Fibroblast of lung (primary cell): ENCODE results near the gene CISH.

Experiments
- EZH2 ChIP-seq: IDR thresholded peaks from 2 replicates; pipeline ENCODE4 v1.5.1; 2012; ENCODE audit warnings: low read length, control low read depth, mild to moderate bottlenecking; ENCODE audit errors: missing control alignments
- TF ChIP-seq, protein P1 (sequence below), 2 donors: IDR thresholded peaks in 1 of 2; conservative IDR thresholded peaks in 1 of 2; 1 replicate in 1 of 2; 2 replicates in 1 of 2; pipeline ENCODE4 v1.5.1; 2011 to 2012; ENCODE audit warnings: low read length in 2 of 2, control low read depth in 1 of 2, inconsistent platforms in 1 of 2, low read depth in 1 of 2, mild to moderate bottlenecking in 1 of 2

- TF ChIP-seq, protein P1, sequence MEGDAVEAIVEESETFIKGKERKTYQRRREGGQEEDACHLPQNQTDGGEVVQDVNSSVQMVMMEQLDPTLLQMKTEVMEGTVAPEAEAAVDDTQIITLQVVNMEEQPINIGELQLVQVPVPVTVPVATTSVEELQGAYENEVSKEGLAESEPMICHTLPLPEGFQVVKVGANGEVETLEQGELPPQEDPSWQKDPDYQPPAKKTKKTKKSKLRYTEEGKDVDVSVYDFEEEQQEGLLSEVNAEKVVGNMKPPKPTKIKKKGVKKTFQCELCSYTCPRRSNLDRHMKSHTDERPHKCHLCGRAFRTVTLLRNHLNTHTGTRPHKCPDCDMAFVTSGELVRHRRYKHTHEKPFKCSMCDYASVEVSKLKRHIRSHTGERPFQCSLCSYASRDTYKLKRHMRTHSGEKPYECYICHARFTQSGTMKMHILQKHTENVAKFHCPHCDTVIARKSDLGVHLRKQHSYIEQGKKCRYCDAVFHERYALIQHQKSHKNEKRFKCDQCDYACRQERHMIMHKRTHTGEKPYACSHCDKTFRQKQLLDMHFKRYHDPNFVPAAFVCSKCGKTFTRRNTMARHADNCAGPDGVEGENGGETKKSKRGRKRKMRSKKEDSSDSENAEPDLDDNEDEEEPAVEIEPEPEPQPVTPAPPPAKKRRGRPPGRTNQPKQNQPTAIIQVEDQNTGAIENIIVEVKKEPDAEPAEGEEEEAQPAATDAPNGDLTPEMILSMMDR (conservative IDR thresholded peaks at IDR 0.05 in 1 of 2, IDR thresholded peaks at IDR 0.05 in 1 of 2; ENCODE audit: low read depth in 1 of 2, low read length in 2 of 2): no peak
- TF ChIP-seq EZH2: no peak
These were observed 45.0 kb upstream of the CISH start for GRCh38 chr3:50656417-50657195.
